Activated B cell treated with CpG ODN at 0.5 μM for 24 hours (primary cell): ENCODE data around the gene CTSW. TPM values are rescaled to one million over a fixed set of nuclear protein-coding genes. Genes with fewer than 3 reads are reported as not detected.

Experiments
- ATAC-seq: fragments of 200-7000 bp; cut with Tn5 transposase; one replicate; pipeline ENCODE4 v1.10.0; 2021; ENCODE audit warnings: low read depth, mild to moderate bottlenecking, moderate library complexity
- CTCF ChIA-PET: fragments of 350-600 bp; sonication (Branson Sonifier 250); formaldehyde crosslinking; loops from one replicate; lab custom pipeline; 2021; ENCODE audit warnings: antibody characterized with exemption; lab: Charles Lee
- POLR2A ChIA-PET: fragments of 350-600 bp; sonication (Branson Sonifier 250); formaldehyde crosslinking; loops from one replicate; lab custom pipeline; 2021; ENCODE audit warnings: antibody characterized with exemption; lab: Charles Lee
- DNase-seq: peaks from one replicate; pipeline ENCODE4 v3.0.0; 2022
- H3K27ac Mint-ChIP-seq: one replicate; pipeline ENCODE4 v1.8.0; 2020; ENCODE audit warnings: mixed read lengths
- H3K27me3 Mint-ChIP-seq: one replicate; pipeline ENCODE4 v1.8.0; 2021; ENCODE audit warnings: mixed read lengths
- H3K36me3 Mint-ChIP-seq: one replicate; pipeline ENCODE4 v1.8.0; 2021; ENCODE audit warnings: low read depth, mixed read lengths
- H3K4me1 Mint-ChIP-seq: one replicate; pipeline ENCODE4 v1.8.0; 2021; ENCODE audit warnings: mixed read lengths
- H3K4me3 Mint-ChIP-seq: one replicate; pipeline ENCODE4 v1.8.0; 2020; ENCODE audit warnings: mild to moderate bottlenecking, mixed read lengths
- H3K9me3 Mint-ChIP-seq: one replicate; pipeline ENCODE4 v1.8.0; 2020; ENCODE audit warnings: mixed read lengths
- CTCF ChIP-seq: fragments of 200-600 bp; IDR thresholded peaks from one replicate; pipeline ENCODE4 v1.8.0; 2022; ENCODE audit warnings: antibody characterized with exemption, mild to moderate bottlenecking
- intact Hi-C: fragments of 100-400 bp; cut with micrococcal nuclease; formaldehyde crosslinking; loops from one replicate; pipeline ENCODE4 v1.15.1; 2024
- total RNA-seq: library from RNA; stranded (reverse); gene quantifications from 2 replicates; pipeline ENCODE4 v1.2.3, GENCODE V29; 2022

Gene CTSW
- total RNA-seq, 1 donor from 2014 or later = 0.93 TPM

DNA sequence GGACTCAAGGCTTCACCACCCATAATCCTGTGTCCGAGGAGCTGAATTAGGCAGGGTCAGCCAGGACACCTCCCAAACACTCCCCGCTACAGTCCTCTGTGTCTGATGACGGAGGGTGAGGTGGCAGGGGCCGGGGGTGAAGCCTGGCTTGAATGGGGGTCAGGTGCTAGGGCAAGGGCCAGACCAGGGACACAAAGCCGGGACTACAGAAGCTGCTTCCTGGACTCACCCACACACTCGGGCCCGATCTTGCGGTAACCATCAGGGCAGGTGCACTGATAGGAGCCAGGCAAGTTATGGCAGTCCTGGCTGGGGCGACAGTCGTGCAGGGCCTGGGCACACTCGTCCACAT is 9.4 kb upstream of the CTSW start:
- Mint-ChIP-seq H3K4me3 (peak overlapping the region; percentile 7), H3K27ac (no peak overlapping the region), H3K4me1 (peaks cover 20% of the 10 kb centered on the region), H3K36me3 (peaks cover 18% of the 10 kb centered on the region), H3K9me3 (no peaks in the 10 kb centered on the region), H3K27me3 (peaks cover 5% of the 10 kb centered on the region)
- ChIA-PET CTCF (interaction anchor here (1.7 to 2.8 kb wide), 2 partner anchors 11 to 14 kb away, joined by 10 to 11 read pairs; partner anchors contain the start of gene MUS81), POLR2A (interaction anchor here (1.4 to 5.2 kb wide), 5 partner anchors 11 to 37 kb away, joined by 3 to 113 read pairs (median 6); partner anchors contain the start of genes CCDC85B, CFL1 and MUS81)
- TF ChIP-seq CTCF = no peak
- intact Hi-C loops = no loop called here
- ATAC-seq = no peak
- no peak for DNase-seq

DNA sequence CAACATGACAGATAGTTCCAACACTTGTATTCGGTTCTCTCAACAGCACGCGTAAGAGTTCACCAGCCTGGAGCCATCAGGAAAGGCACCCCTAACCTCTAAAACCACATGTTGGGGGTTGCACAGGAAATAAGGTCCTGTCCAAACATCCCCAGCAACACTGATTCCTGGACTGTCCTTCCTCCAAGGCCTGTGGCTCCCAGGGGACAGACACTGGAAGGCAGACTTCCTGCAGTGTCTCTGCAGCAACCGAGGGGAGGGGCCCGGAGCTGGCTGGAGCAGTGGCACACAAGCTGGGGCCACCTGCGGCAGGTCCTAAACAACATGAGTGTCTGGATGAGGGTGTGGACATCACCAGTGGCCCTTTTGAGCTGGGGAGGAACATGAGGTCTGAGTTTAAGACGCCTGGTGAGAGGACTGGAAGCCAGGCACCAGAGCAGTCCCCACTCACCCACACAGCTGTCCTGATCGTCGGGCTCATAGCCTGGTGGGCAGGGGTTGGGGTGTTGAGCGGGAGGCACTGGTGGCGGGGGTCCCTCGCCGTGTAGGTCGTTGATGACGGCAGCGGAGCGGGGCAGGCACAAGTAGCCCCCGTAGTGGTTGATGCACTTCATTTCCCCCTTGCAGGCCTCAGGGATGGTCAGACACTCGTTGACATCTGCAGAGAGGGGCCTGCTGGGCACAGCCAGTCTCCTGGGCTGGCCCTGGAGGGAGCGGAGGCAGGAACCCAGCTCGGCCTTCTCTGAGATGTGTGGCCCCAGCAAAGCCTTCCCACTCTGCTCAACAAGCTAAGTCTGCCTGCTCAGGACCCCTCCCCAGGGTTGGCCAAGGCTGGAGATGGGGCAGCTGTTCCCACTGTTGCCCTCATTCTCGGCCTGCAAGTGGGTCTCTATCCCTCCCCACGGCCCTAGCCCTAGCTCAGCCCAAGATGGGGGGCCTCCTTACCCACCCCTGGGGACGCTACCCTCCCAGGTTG is 8.6 kb upstream of the CTSW start:
- Mint-ChIP-seq H3K27ac (no peak overlapping the region), H3K4me3 (peak overlapping the region; percentile 7)
- POLR2A ChIA-PET = interaction anchor here (1.0 to 5.2 kb wide), 7 partner anchors 12 to 38 kb away, joined by 3 to 113 read pairs (median 6); partner anchors contain the start of genes CCDC85B, CFL1, FIBP and MUS81

GRCh38 chr11:65871811-65872548 is 7.7 kb upstream of the CTSW start:
- H3K4me3 Mint-ChIP-seq = peak overlapping the region; percentile 11
- ATAC-seq = no peak
- no peak for DNase-seq
- H3K36me3 Mint-ChIP-seq = peaks cover 4% of the 10 kb centered on the region
- POLR2A ChIA-PET = interaction anchor here (1.0 to 5.2 kb wide), 4 partner anchors 13 to 19 kb away, joined by 4 to 113 read pairs (median 6); partner anchors contain the start of genes CCDC85B, CFL1, FIBP and MUS81
- H3K27me3 Mint-ChIP-seq = peaks cover 5% of the 10 kb centered on the region
- no peaks in the 10 kb centered on the region for H3K9me3 Mint-ChIP-seq
- intact Hi-C loops = loop anchor here (2.0 kb wide), 2 partner anchors 13 to 17 kb away; partner anchors contain the start of genes CFL1 and FIBP
- CTCF ChIA-PET = interaction anchor here (1.1 to 1.7 kb wide), 3 partner anchors 9 to 12 kb away, joined by 3 to 11 read pairs (median 3); no protein-coding TSS in a partner anchor
- H3K27ac Mint-ChIP-seq = no peak overlapping the region
- peaks cover 20% of the 10 kb centered on the region for H3K4me1 Mint-ChIP-seq
- TF ChIP-seq CTCF = no peak

More for the DNA sequence above, 8.6 kb upstream of the CTSW start:
- H3K9me3 Mint-ChIP-seq = no peaks in the 10 kb centered on the region
- peaks cover 5% of the 10 kb centered on the region for H3K27me3 Mint-ChIP-seq
- CTCF ChIA-PET = interaction anchor here (1.1 to 2.8 kb wide), 4 partner anchors 8 to 13 kb away, joined by 3 to 11 read pairs (median 6); partner anchors contain the start of gene MUS81
- no peak for TF ChIP-seq CTCF
- H3K36me3 Mint-ChIP-seq = peaks cover 11% of the 10 kb centered on the region
- intact Hi-C loops = no loop called here
- ATAC-seq (no peak), DNase-seq (no peak)
- H3K4me1 Mint-ChIP-seq = peaks cover 20% of the 10 kb centered on the region

- no peaks in the 10 kb centered on the region for H3K9me3 Mint-ChIP-seq
- POLR2A ChIA-PET = interaction anchor here (1.0 to 5.2 kb wide), 12 partner anchors 11 to 258 kb away, joined by 3 to 113 read pairs (median 6); partner anchors contain the start of genes C11orf68, CCDC85B, CFL1 and FIBP
- peaks cover 5% of the 10 kb centered on the region for H3K27me3 Mint-ChIP-seq
- CTCF ChIA-PET = interaction anchor here (1.2 to 2.1 kb wide), 4 partner anchors 12 to 17 kb away, joined by 3 to 25 read pairs (median 15); partner anchors contain the start of genes CCDC85B, FIBP and MUS81
- intact Hi-C loops = loop anchor here (2.0 kb wide), 2 partner anchors 14 to 16 kb away; partner anchors contain the start of genes CFL1 and FIBP
- H3K27ac Mint-ChIP-seq = peak within 1 kb of the TSS; percentile 88
- peaks cover 20% of the 10 kb centered on the region for H3K4me1 Mint-ChIP-seq
- no peak for TF ChIP-seq CTCF
- H3K4me3 Mint-ChIP-seq = peak within 1 kb of the TSS; percentile 90
- DNase-seq = no peak
- ATAC-seq = no peak
- no peaks in the 10 kb centered on the region for H3K36me3 Mint-ChIP-seq
Observed at GRCh38 chr11:65872586-65873317, 6.9 kb upstream of the CTSW start, which contains the start of gene EFEMP2. Gene EFEMP2, minus strand, starts transcription at chr11:65872800. Its CDS starts 446 bp downstream, at chr11:65872354.
